MCF 10A (cell line): Measurements from ENCODE around the gene ZBED4. TPM values are rescaled to one million over a fixed set of nuclear protein-coding genes. Genes with fewer than 3 reads are reported as not detected.
A peak's percentile ranks its signal among the peaks of the same experiment; 100 is the strongest.

Source experiments
- BruUV-seq: library from RNA; stranded (reverse); fragments of 400-500 nt; replicated peaks from 2 replicates; lab custom pipeline; 2021; lab: Mats Ljungman, UMichigan
- CTCF ChIA-PET: fragments of 300-600 bp; sonication (Branson Sonifier 250); formaldehyde crosslinking; extraction: SDS; loops from one replicate; lab custom pipeline; 2021; ENCODE audit warnings: antibody characterized with exemption, inconsistent platforms; lab: Yijun Ruan, JAX
- POLR2A ChIA-PET: fragments of 300-600, 350-650 bp; sonication (Branson Sonifier 250); formaldehyde crosslinking; extraction: SDS; loops from one replicate; lab custom pipeline; 2020; ENCODE audit warnings: antibody characterized with exemption, inconsistent platforms; lab: Yijun Ruan, JAX
- DNase-seq: peaks from one replicate; pipeline ENCODE4 v3.0.0-alpha.2; 2018; ENCODE audit not compliant: unreplicated experiment
- H3K27ac Mint-ChIP-seq: one replicate; pipeline ENCODE4 v1.8.0; 2022; ENCODE audit warnings: mild to moderate bottlenecking, low read depth, mixed read lengths; ENCODE audit not compliant: unreplicated experiment
- H3K27me3 Mint-ChIP-seq: one replicate; pipeline ENCODE4 v1.8.0; 2022; ENCODE audit warnings: mixed read lengths; ENCODE audit not compliant: insufficient read depth, unreplicated experiment
- H3K36me3 Mint-ChIP-seq: one replicate; pipeline ENCODE4 v1.8.0; 2022; ENCODE audit warnings: mild to moderate bottlenecking, moderate library complexity, mixed read lengths; ENCODE audit not compliant: insufficient read depth, unreplicated experiment
- H3K4me1 Mint-ChIP-seq: one replicate; pipeline ENCODE4 v1.8.0; 2022; ENCODE audit warnings: mixed read lengths; ENCODE audit not compliant: insufficient read depth, unreplicated experiment
- H3K4me3 Mint-ChIP-seq: one replicate; pipeline ENCODE4 v1.8.0; 2022; ENCODE audit warnings: mild to moderate bottlenecking, moderate library complexity, mixed read lengths; ENCODE audit not compliant: unreplicated experiment
- H3K9me3 Mint-ChIP-seq: one replicate; pipeline ENCODE4 v1.8.0; 2022; ENCODE audit warnings: mixed read lengths; ENCODE audit not compliant: unreplicated experiment
- intact Hi-C: fragments of 100-400 bp; cut with micrococcal nuclease; formaldehyde crosslinking; loops from 2 replicates; pipeline ENCODE4 v1.14.1; 2022
- total RNA-seq: library from RNA; stranded (reverse); gene quantifications from 2 replicates; pipeline ENCODE4 v1.2.3, GENCODE V29; 2022
- TF ChIP-seq, protein P1 (sequence below): fragments of 200-600 bp; IDR thresholded peaks from one replicate; pipeline ENCODE4 v1.8.0; 2022; ENCODE audit warnings: antibody characterized with exemption, mild to moderate bottlenecking; ENCODE audit not compliant: unreplicated experiment

The ZBED4 gene
- total RNA-seq, 1 experiment from 2014 or later: 16.4 TPM

DNA sequence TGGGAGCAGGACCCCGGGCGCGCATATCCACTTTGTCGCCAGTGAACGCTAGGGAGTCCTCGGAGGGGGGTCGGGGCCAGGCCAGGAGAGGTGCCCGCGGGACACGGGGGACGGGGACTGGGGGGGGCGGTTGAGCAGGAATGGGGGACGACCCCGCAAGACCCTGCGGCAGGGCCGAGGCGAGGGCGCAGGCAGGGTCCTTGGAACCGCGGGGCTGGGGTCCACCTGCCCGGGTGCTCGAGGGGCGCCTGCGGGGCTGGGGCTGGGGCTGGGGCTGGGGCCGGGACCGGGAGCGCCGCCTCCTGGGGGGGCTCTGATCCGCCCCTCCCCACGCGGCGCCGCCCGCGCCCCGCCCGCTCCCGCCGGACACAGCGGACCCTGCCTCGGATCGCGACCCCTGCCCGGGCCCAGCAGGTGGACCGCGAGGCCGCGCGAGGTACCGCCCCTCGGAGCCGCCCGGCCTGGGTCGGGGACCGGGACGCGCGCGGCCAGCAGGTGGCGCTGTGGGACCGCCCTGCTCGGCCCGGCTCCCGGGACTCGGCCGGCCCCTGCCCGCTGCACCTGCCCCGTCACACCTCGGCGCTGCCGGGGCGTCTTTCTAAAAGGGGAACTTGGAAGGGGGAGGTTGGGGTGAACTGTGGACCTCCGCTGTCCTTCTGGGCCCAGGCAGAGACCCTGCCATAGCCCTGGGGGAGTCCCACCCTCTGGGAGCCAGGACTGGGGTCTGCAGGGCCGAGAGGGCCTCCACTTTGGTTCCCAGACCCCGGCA, 75.8 kb downstream of the ZBED4 start:
- TF ChIP-seq, protein P1, sequence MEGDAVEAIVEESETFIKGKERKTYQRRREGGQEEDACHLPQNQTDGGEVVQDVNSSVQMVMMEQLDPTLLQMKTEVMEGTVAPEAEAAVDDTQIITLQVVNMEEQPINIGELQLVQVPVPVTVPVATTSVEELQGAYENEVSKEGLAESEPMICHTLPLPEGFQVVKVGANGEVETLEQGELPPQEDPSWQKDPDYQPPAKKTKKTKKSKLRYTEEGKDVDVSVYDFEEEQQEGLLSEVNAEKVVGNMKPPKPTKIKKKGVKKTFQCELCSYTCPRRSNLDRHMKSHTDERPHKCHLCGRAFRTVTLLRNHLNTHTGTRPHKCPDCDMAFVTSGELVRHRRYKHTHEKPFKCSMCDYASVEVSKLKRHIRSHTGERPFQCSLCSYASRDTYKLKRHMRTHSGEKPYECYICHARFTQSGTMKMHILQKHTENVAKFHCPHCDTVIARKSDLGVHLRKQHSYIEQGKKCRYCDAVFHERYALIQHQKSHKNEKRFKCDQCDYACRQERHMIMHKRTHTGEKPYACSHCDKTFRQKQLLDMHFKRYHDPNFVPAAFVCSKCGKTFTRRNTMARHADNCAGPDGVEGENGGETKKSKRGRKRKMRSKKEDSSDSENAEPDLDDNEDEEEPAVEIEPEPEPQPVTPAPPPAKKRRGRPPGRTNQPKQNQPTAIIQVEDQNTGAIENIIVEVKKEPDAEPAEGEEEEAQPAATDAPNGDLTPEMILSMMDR: peak; percentile 84
- intact Hi-C loops: no loop called here
- Mint-ChIP-seq H3K27me3 (no peaks in the 10 kb centered on the region), H3K27ac (no peak overlapping the region), H3K36me3 (peaks cover 25% of the 10 kb centered on the region), H3K4me3 (no peak overlapping the region), H3K4me1 (peaks cover 12% of the 10 kb centered on the region), H3K9me3 (no peaks in the 10 kb centered on the region)
- peak; percentile 56 for DNase-seq
- ChIA-PET POLR2A (interaction anchor here (1.5 to 5.0 kb wide), 3 partner anchors 21 to 101 kb away, joined by 3 to 65 read pairs (median 12); partner anchors contain the start of gene PIM3), CTCF (interaction anchor here (0.9 to 2.7 kb wide), 12 partner anchors 15 to 105 kb away, joined by 3 to 48 read pairs (median 8); no protein-coding TSS in a partner anchor)
- BruUV-seq: no TSS peak

DNA sequence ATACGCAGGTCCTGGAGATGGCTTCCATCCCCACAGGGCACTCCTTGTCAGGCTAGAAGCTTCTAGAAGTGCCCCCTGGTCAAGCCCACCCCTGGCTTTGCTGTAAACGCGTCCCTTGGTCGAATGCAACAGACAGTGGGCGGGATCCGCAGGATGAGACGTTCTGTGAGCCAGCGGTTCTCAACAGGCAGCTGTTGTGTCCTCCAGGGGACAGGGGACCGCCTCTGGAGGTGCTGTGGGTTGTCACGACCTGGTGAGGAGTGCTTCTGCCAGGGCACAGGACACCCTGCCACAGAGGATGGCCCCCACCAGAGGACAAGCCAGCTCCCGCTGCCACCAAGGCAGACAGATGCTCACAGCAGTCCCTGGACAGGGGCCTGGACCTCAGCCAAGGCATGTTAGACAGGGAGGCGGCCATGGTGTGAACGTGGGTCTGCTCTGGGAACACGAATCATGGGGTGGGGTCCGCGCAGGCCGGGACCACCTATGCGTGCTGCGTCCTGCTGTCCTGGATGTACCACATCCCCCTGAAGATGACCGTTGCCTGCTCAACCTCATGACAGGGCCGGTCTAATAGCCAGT, 76.4 kb downstream of the ZBED4 start:
- POLR2A ChIA-PET: interaction anchor here (1.4 to 5.0 kb wide), 5 partner anchors 20 to 100 kb away, joined by 3 to 65 read pairs (median 12); partner anchors contain the start of gene PIM3
- Mint-ChIP-seq H3K36me3 (peaks cover 18% of the 10 kb centered on the region), H3K27me3 (no peaks in the 10 kb centered on the region), H3K4me3 (no peak overlapping the region), H3K9me3 (no peaks in the 10 kb centered on the region), H3K27ac (no peak overlapping the region), H3K4me1 (peaks cover 12% of the 10 kb centered on the region)
- CTCF ChIA-PET: interaction anchor here (0.5 to 2.7 kb wide), 20 partner anchors 10 to 440 kb away, joined by 3 to 48 read pairs (median 5); no protein-coding TSS in a partner anchor
- peak; percentile 25 for DNase-seq
- intact Hi-C loops: loop anchor here (2.0 kb wide), 1 partner anchor 217 kb away; no protein-coding TSS in a partner anchor
- TF ChIP-seq, protein P1: no peak
- BruUV-seq: no TSS peak

DNA sequence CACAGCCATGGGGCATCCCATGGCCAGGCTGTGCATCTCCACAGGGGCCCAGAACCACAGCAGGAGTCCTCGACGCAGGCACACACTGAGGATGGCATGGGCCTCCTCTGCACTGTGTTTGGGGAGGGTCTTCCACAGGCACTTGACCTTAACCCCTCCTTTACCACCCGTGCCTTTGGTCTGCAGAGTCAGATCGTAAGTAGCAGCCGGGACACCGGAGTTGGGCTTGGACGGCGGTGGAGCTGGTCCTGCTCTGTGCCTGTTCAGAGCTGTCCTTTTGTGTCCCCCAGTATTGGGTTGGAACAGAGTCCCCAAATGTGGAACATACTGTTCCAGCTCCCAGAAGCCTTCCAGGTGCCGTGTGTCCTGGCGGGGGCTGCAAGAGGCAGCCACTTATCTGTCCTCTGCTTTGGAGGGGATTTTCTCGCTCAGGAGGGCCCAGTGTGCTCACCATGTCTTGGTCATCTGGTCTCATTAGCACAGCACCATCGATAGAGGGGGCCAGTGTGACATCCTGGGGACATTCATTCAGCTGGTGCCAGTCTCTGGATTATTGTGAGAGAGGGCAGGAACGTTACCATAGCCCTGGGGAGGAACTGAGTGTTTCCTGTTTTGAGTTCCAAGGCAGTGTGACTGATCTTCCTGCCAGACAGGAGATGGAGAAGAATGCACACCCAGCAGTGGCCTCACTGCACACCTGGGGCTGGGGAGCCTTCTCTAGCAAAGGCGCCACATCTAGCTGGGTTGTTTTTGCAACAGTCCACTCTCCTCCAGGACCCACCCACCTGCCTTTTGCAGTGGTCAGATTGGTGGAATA, 77.2 kb downstream of the ZBED4 start:
- BruUV-seq: no TSS peak
- H3K4me1 Mint-ChIP-seq: peaks cover 12% of the 10 kb centered on the region
- no peak overlapping the region for H3K4me3 Mint-ChIP-seq
- DNase-seq: peak; percentile 83
- peaks cover 13% of the 10 kb centered on the region for H3K36me3 Mint-ChIP-seq
- H3K27ac Mint-ChIP-seq: no peak overlapping the region
- intact Hi-C loops: loop anchor here (1.0 to 2.0 kb wide), 3 partner anchors 31 to 216 kb away; no protein-coding TSS in a partner anchor
- ChIA-PET CTCF (interaction anchor here (0.5 to 2.7 kb wide), 21 partner anchors 9 to 439 kb away, joined by 3 to 48 read pairs (median 4); partner anchors contain the start of gene ZBED4), POLR2A (interaction anchor here (0.7 to 5.0 kb wide), 9 partner anchors 13 to 100 kb away, joined by 3 to 65 read pairs (median 4); partner anchors contain the start of genes ALG12, CRELD2 and PIM3)
- no peaks in the 10 kb centered on the region for H3K27me3 Mint-ChIP-seq
- H3K9me3 Mint-ChIP-seq: no peaks in the 10 kb centered on the region
- TF ChIP-seq, protein P1: peak; percentile 13
